IMR-90 (cell line): ENCODE results near the gene EXOC4. TPM values are rescaled to one million over a fixed set of nuclear protein-coding genes. Genes with fewer than 3 reads are reported as not detected.

Source experiments
- ATAC-seq: fragments of 200-7000 bp; cut with Tn5 transposase; 2 replicates; pipeline ENCODE4 v1.9.1; 2020; ENCODE audit warnings: low read depth, mild to moderate bottlenecking, moderate library complexity
- BruUV-seq: library from RNA; stranded (reverse); fragments of 400-500 nt; replicated peaks from 2 replicates; lab custom pipeline; 2021; lab: Mats Ljungman, UMichigan
- CTCF ChIA-PET: fragments of 300-600 bp; formaldehyde crosslinking; extraction: SDS; loops from one replicate; lab custom pipeline; 2021; ENCODE audit warnings: antibody characterized with exemption; lab: Yijun Ruan, JAX
- POLR2A ChIA-PET: fragments of 300-600 bp; sonication (Branson Sonifier 250); formaldehyde crosslinking; loops from one replicate; lab custom pipeline; 2022; ENCODE audit warnings: antibody characterized with exemption; ENCODE audit not compliant: unreplicated experiment; lab: Charles Lee
- DNase-seq: peaks from one replicate; pipeline ENCODE4 v3.0.0; 2013
- H2AFZ ChIP-seq: replicated peaks from 2 replicates; pipeline ENCODE3; 2013; ENCODE audit warnings: low read length, mild to moderate bottlenecking; ENCODE audit not compliant: poor library complexity
- H2AK5ac ChIP-seq: 2 replicates; pipeline ENCODE4 v1.6.1; 2013; ENCODE audit warnings: low read depth, low read length, inconsistent platforms
- H2AK9ac ChIP-seq: replicated peaks from 2 replicates; pipeline ENCODE3; 2013; ENCODE audit warnings: mild to moderate bottlenecking, low read depth, low read length, moderate library complexity; ENCODE audit not compliant: poor library complexity
- H2BK120ac ChIP-seq: 2 replicates; pipeline ENCODE4 v1.6.1; 2013; ENCODE audit warnings: low read depth, low read length, inconsistent platforms
- H2BK15ac ChIP-seq: 3 replicates; pipeline ENCODE4 v1.6.1; 2013; ENCODE audit warnings: low read depth, low read length, inconsistent platforms
- H2BK20ac ChIP-seq: 2 replicates; pipeline ENCODE4 v1.6.1; 2013; ENCODE audit warnings: low read depth, mild to moderate bottlenecking, inconsistent platforms, low read length, moderate library complexity
- H2BK5ac ChIP-seq: 2 replicates; pipeline ENCODE4 v1.6.1; 2013; ENCODE audit warnings: mild to moderate bottlenecking, low read depth, low read length, inconsistent platforms; ENCODE audit not compliant: poor library complexity, severe bottlenecking
- H3K14ac ChIP-seq: replicated peaks from 2 replicates; pipeline ENCODE4 v1.6.1; 2013; ENCODE audit warnings: low read depth, low read length, inconsistent platforms
- H3K18ac ChIP-seq: 2 replicates; pipeline ENCODE4 v1.6.1; 2013; ENCODE audit warnings: low read depth, low read length, control low read depth
- H3K23ac ChIP-seq: 2 replicates; pipeline ENCODE4 v1.6.1; 2013; ENCODE audit warnings: low read depth, low read length, inconsistent platforms
- H3K27ac ChIP-seq: 2 replicates; pipeline ENCODE4 v1.5.1; 2013; ENCODE audit warnings: mild to moderate bottlenecking, control low read depth, low read length; ENCODE audit not compliant: insufficient read depth
- H3K27me3 ChIP-seq: 2 replicates; pipeline ENCODE4 v1.6.1; 2013; ENCODE audit warnings: low read length; ENCODE audit not compliant: control insufficient read depth, insufficient read depth
- H3K36me3 ChIP-seq: 2 replicates; pipeline ENCODE4 v1.6.1; 2013; ENCODE audit warnings: low read length, mixed read lengths; ENCODE audit not compliant: control insufficient read depth, insufficient read depth
- H3K4ac ChIP-seq: 2 replicates; pipeline ENCODE4 v1.6.1; 2013; ENCODE audit warnings: low read depth, low read length, inconsistent platforms
- H3K4me1 ChIP-seq: 2 replicates; pipeline ENCODE4 v1.6.1; 2013; ENCODE audit warnings: low read length, mixed read lengths; ENCODE audit not compliant: control insufficient read depth, insufficient read depth
- H3K4me2 ChIP-seq: 2 replicates; pipeline ENCODE4 v1.6.1; 2013; ENCODE audit warnings: low read depth, mild to moderate bottlenecking, control low read depth, low read length, moderate library complexity
- H3K4me3 ChIP-seq: 2 replicates; pipeline ENCODE4 v1.5.1; 2013; ENCODE audit warnings: low read depth, mild to moderate bottlenecking, control low read depth, low read length, moderate library complexity; ENCODE audit not compliant: insufficient read depth
- H3K56ac ChIP-seq: 2 replicates; pipeline ENCODE4 v1.6.1; 2013; ENCODE audit warnings: low read length, inconsistent platforms; ENCODE audit not compliant: insufficient read depth; ENCODE audit errors: extremely low read depth
- H3K79me1 ChIP-seq, 2 experiments: 2 replicates each; pipeline ENCODE4 v1.6.1; 2013; ENCODE audit warnings: low read length in 2 of 2, inconsistent platforms in 1 of 2, low read depth in 1 of 2
- H3K9ac ChIP-seq: 2 replicates; pipeline ENCODE4 v1.6.1; 2013; ENCODE audit warnings: low read depth, low read length, control low read depth
- H3K9me1 ChIP-seq: 2 replicates; pipeline ENCODE4 v1.6.1; 2013; ENCODE audit warnings: low read length, inconsistent platforms; ENCODE audit not compliant: insufficient read depth
- H3K9me3 ChIP-seq: 2 replicates; pipeline ENCODE4 v1.6.1; 2013; ENCODE audit warnings: low read length; ENCODE audit not compliant: control insufficient read depth, insufficient read depth
- H4K20me1 ChIP-seq: 2 replicates; pipeline ENCODE4 v1.6.1; 2013; ENCODE audit warnings: low read length, inconsistent platforms; ENCODE audit not compliant: insufficient read depth
- H4K5ac ChIP-seq: 2 replicates; pipeline ENCODE4 v1.6.1; 2013; ENCODE audit warnings: mild to moderate bottlenecking, low read depth, low read length, control low read depth
- H4K8ac ChIP-seq, 2 experiments: 2 replicates each; pipeline ENCODE4 v1.6.1; 2013; ENCODE audit warnings: low read depth in 2 of 2, low read length in 2 of 2, control low read depth in 1 of 2, inconsistent platforms in 1 of 2
- H4K91ac ChIP-seq: 2 replicates; pipeline ENCODE4 v1.6.1; 2013; ENCODE audit warnings: low read depth, low read length, inconsistent platforms; ENCODE audit not compliant: insufficient read depth
- BHLHE40 ChIP-seq: fragments of 150-350 bp; IDR thresholded peaks from 2 replicates; pipeline ENCODE4 v1.6.1; 2016; ENCODE audit warnings: mild to moderate bottlenecking, low read depth, low read length
- CHD1 ChIP-seq: IDR thresholded peaks from 2 replicates; pipeline ENCODE4 v1.6.1; 2012; ENCODE audit warnings: low read depth, low read length, improper control_type of control experiment
- FOS ChIP-seq: fragments of 150-350 bp; IDR thresholded peaks from 2 replicates; pipeline ENCODE4 v1.6.1; 2016; ENCODE audit warnings: low read depth, low read length
- MAFK ChIP-seq: IDR thresholded peaks from 2 replicates; pipeline ENCODE4 v1.6.1; 2012; ENCODE audit warnings: low read depth, low read length, improper control_type of control experiment
- MAZ ChIP-seq: IDR thresholded peaks from 2 replicates; pipeline ENCODE4 v1.6.1; 2012; ENCODE audit warnings: low read depth, mild to moderate bottlenecking, low read length, improper control_type of control experiment, moderate library complexity, borderline replicate concordance
- MXI1 ChIP-seq: IDR thresholded peaks from 2 replicates; pipeline ENCODE4 v1.6.1; 2012; ENCODE audit warnings: low read depth, mild to moderate bottlenecking, low read length, moderate library complexity, borderline replicate concordance
- NFE2L2 ChIP-seq: fragments of 150-350 bp; IDR thresholded peaks from 2 replicates; pipeline ENCODE4 v1.6.1; 2016; ENCODE audit warnings: low read depth, mild to moderate bottlenecking, low read length
- POLR2A ChIP-seq: IDR thresholded peaks from 2 replicates; pipeline ENCODE4 v1.6.1; 2012; ENCODE audit warnings: mild to moderate bottlenecking, low read depth, low read length
- RAD21 ChIP-seq: IDR thresholded peaks from 2 replicates; pipeline ENCODE4 v1.6.1; 2012; ENCODE audit warnings: low read length, improper control_type of control experiment
- RFX5 ChIP-seq: IDR thresholded peaks from 2 replicates; pipeline ENCODE4 v1.8.0; 2012; ENCODE audit warnings: low read depth, mild to moderate bottlenecking, low read length, moderate library complexity
- SMC3 ChIP-seq: fragments of 150-350 bp; IDR thresholded peaks from 2 replicates; pipeline ENCODE4 v1.6.1; 2016; ENCODE audit warnings: low read depth, mild to moderate bottlenecking, antibody characterized with exemption, low read length, moderate library complexity
- WGBS, 2 experiments: methylation state at CpG; one replicate each; pipeline versions ENCODE4 v1.1.5 to v1.1.7; 2013; ENCODE audit warnings: missing lambda C conversion rate in 2 of 2; ENCODE audit not compliant: insufficient read length in 1 of 2; ENCODE audit errors: extremely low coverage in 2 of 2; 5-methylcytosine and 5-hydroxymethylcytosine counted together
- dilution Hi-C: fragments of 300-500 bp; cut with HindIII; formaldehyde crosslinking; loops from one replicate; pipeline ENCODE4 v1.14.3; 2018; ENCODE audit warnings: low sequenced_read_pairs; ENCODE audit not compliant: unreplicated experiment
- in situ Hi-C: fragments of 300-500 bp; cut with MboI; formaldehyde crosslinking; loops from 3 replicates; pipeline ENCODE4 v1.14.3; 2019; ENCODE audit warnings: low sequenced_read_pairs, inconsistent platforms, mixed read lengths
- intact Hi-C: fragments of 100-400 bp; cut with micrococcal nuclease; formaldehyde crosslinking; loops from 2 replicates; pipeline ENCODE4 v1.10.0; 2022
- polyA plus RNA-seq, 3 experiments: library from polyadenylated mRNA; depleted of rRNA; stranded (reverse); fragments of >200 nt; gene quantifications; 2 replicates each; pipeline ENCODE4 v1.2.3, GENCODE V29; 2012; ENCODE audit warnings: low replicate concordance in 1 of 3
- total RNA-seq: library from RNA; depleted of rRNA; stranded (reverse); fragments of >200 nt; gene quantifications from 2 replicates; pipeline ENCODE4 v1.2.3, GENCODE V29; 2012
- TF ChIP-seq, protein P1 (sequence below): fragments of 150-350 bp; IDR thresholded peaks from 2 replicates; pipeline ENCODE4 v1.6.1; 2016; ENCODE audit warnings: low read depth, mild to moderate bottlenecking, low read length, moderate library complexity, borderline replicate concordance

Gene EXOC4
- total and polyA plus RNA-seq, 2 of the 4 experiments (the other 2 are of a cell fraction) = 25.4 to 94.6 TPM

DNA sequence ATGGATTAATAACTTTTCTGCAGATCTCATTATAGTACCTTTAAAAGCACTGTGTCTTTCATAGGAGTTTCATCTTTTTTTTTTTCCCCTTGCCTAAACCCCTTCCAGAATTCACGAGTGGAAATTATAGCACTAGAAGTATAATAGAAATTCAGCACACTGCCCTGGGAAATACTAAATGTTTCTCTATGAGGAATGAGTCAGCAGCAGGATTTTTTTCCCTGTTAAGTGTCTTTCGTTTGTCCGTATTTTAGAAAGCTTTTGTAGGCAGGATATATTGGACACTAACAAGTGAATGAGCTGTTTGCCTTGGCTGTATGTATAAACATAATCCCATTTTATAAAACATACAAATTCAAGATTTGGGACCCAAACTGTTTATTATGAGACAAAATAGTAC is 105.8 kb downstream of the EXOC4 start:
- Histone ChIP-seq H3K27ac (peak overlapping the region; percentile 33; the same call in 1 of the 2 replicates), H4K20me1 (no peaks in the 10 kb centered on the region), H2AK9ac (no peak overlapping the region), H3K36me3 (no peaks in the 10 kb centered on the region; the same call in 1 of the 2 replicates), H3K9ac (no peak overlapping the region; the same call in 1 of the 2 replicates), H3K27me3 (no peaks in the 10 kb centered on the region), H3K79me1 (peaks cover 7 to 11% of the 10 kb centered on the region in 2 experiments; a peak in 3 of 4 replicates), H2BK120ac (no peak overlapping the region), H4K91ac (no peak overlapping the region), H3K14ac (no peak overlapping the region), H3K18ac (no peak overlapping the region; the same call in 1 of the 2 replicates), H3K56ac (no peak overlapping the region), H3K23ac (no peak overlapping the region), H3K4ac (peak overlapping the region; percentile 38; the same call in 1 of the 2 replicates), H3K4me1 (peaks cover 11% of the 10 kb centered on the region), H2BK20ac (no peak overlapping the region), H2BK5ac (peak overlapping the region; percentile 52), H3K9me3 (no peaks in the 10 kb centered on the region), H3K4me3 (no peak overlapping the region), H4K8ac (no peak overlapping the region), H4K5ac (no peak overlapping the region), H2AFZ (no peak overlapping the region), H3K9me1 (peaks cover 3% of the 10 kb centered on the region; the same call in 1 of the 2 replicates), H2BK15ac (no peak overlapping the region), H2AK5ac (no peak overlapping the region), H3K4me2 (peak overlapping the region; percentile 4; the same call in 1 of the 2 replicates)
- peak; percentile 61; the same call in 1 of the 2 replicates for ATAC-seq
- in situ Hi-C loops (no loop called here), intact Hi-C loops (loop anchor here (5.0 kb wide), 2 partner anchors 74 to 494 kb away; no protein-coding TSS in a partner anchor), dilution Hi-C loops (no loop called here)
- TF ChIP-seq RFX5 (no peak), MAZ (no peak), SMC3 (no peak), MAFK (no peak), BHLHE40 (no peak), MXI1 (no peak), CHD1 (no peak), NFE2L2 (peak; percentile 35; the same call in 1 of the 2 replicates), RAD21 (no peak), POLR2A (no peak), FOS (peak; percentile 16; the same call in 1 of the 2 replicates)
- TF ChIP-seq, protein P1, sequence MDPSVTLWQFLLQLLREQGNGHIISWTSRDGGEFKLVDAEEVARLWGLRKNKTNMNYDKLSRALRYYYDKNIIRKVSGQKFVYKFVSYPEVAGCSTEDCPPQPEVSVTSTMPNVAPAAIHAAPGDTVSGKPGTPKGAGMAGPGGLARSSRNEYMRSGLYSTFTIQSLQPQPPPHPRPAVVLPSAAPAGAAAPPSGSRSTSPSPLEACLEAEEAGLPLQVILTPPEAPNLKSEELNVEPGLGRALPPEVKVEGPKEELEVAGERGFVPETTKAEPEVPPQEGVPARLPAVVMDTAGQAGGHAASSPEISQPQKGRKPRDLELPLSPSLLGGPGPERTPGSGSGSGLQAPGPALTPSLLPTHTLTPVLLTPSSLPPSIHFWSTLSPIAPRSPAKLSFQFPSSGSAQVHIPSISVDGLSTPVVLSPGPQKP = no peak
- WGBS, 2 experiments = no CpG with 5 or more reads among the region's 3 CpGs
- BruUV-seq = no TSS peak
- ChIA-PET CTCF (interaction anchor here (0.6 kb wide), 1 partner anchor 729 kb away, joined by 4 read pairs; no protein-coding TSS in a partner anchor), POLR2A (no interaction called here)
- DNase-seq = peak; percentile 66
